OCI-LY1 (cell line): ENCODE data around the gene SLC9A7.

ENCODE experiments used
- EZH2 ChIP-seq: fragments of 200-600 bp; sonication (generic), shearing (Covaris generic); IDR thresholded peaks from 2 replicates; pipeline ENCODE4 v1.8.0; 2017; ENCODE audit warnings: borderline replicate concordance, mixed run types, mild to moderate bottlenecking, antibody characterized with exemption, low read length, moderate library complexity, mixed read lengths
- TF ChIP-seq, protein P1 (sequence below): fragments of 200-600 bp; sonication (generic), shearing (Covaris generic); IDR thresholded peaks from 2 replicates; pipeline ENCODE4 v1.5.1; 2017; ENCODE audit warnings: mild to moderate bottlenecking, antibody characterized with exemption, low read length, moderate library complexity, mixed read lengths

GRCh38 chrX:46580613-46581012 lies 178.3 kb downstream of the SLC9A7 start:
- TF ChIP-seq, protein P1, sequence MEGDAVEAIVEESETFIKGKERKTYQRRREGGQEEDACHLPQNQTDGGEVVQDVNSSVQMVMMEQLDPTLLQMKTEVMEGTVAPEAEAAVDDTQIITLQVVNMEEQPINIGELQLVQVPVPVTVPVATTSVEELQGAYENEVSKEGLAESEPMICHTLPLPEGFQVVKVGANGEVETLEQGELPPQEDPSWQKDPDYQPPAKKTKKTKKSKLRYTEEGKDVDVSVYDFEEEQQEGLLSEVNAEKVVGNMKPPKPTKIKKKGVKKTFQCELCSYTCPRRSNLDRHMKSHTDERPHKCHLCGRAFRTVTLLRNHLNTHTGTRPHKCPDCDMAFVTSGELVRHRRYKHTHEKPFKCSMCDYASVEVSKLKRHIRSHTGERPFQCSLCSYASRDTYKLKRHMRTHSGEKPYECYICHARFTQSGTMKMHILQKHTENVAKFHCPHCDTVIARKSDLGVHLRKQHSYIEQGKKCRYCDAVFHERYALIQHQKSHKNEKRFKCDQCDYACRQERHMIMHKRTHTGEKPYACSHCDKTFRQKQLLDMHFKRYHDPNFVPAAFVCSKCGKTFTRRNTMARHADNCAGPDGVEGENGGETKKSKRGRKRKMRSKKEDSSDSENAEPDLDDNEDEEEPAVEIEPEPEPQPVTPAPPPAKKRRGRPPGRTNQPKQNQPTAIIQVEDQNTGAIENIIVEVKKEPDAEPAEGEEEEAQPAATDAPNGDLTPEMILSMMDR, result no peak
- TF ChIP-seq EZH2, result no peak
